ENCODE measurements around the gene PLXNA2.

- TF ChIP-seq CTCF (IDR thresholded peaks at IDR 0.05) (no peak), EZH2 (IDR thresholded peaks at IDR 0.05; ENCODE audit: borderline replicate concordance, insufficient read depth, low read depth, low read length, poor library complexity, severe bottlenecking) (no peak)
Measured at GRCh38 chr1:208074353-208074752, 169.8 kb downstream of the PLXNA2 start.
